Activated T-cell treated with anti-CD3 and anti-CD28 coated beads for 4 hours (primary cell): ENCODE data around the gene NEBL.
"Not testable (repeated sequence)": the region's sequence is repeated elsewhere in the genome, so short reads cannot be mapped to it uniquely, and the experiment has no call there.

Experiments
- DNase-seq: peaks from one replicate; pipeline ENCODE4 v3.0.0-alpha.2; 2020

The NEBL gene

GRCh38 chr10:20897146-20897825 is at the start of gene NEBL:
NEBL (minus strand) TSS chr10:20897311; CDS start chr10:20897205, 106 bp downstream.
- no peak for DNase-seq

- DNase-seq = no peak
Measured at GRCh38 chr10:20945546-20946332, 48.6 kb upstream of the NEBL start.

GRCh38 chr10:20944789-20945502 is 47.8 kb upstream of the NEBL start:
- no peak for DNase-seq

- not testable (repeated sequence) for DNase-seq
Measured at GRCh38 chr10:20939414-20939813, 42.3 kb upstream of the NEBL start.

- DNase-seq = no peak
Measured at GRCh38 chr10:20936396-20936795, 39.3 kb upstream of the NEBL start.

- no peak for DNase-seq
Measured at GRCh38 chr10:20935931-20936330, 38.8 kb upstream of the NEBL start.

- DNase-seq = no peak
Measured at GRCh38 chr10:20935301-20935700, 38.2 kb upstream of the NEBL start.

- DNase-seq = no peak
Measured at GRCh38 chr10:20933705-20934104, 36.6 kb upstream of the NEBL start.

- DNase-seq = no peak
Measured at GRCh38 chr10:20932606-20933126, 35.6 kb upstream of the NEBL start.

GRCh38 chr10:20931156-20931795 is 34.2 kb upstream of the NEBL start:
- DNase-seq = no peak

- DNase-seq = no peak
Measured at GRCh38 chr10:20927456-20927855, 30.3 kb upstream of the NEBL start.

GRCh38 chr10:20922451-20922850 is 25.3 kb upstream of the NEBL start:
- no peak for DNase-seq

GRCh38 chr10:20922033-20922432 is 24.9 kb upstream of the NEBL start:
- DNase-seq = no peak

GRCh38 chr10:20920061-20920460 is 22.9 kb upstream of the NEBL start:
- no peak for DNase-seq

- DNase-seq = no peak
Measured at GRCh38 chr10:20919481-20919880, 22.4 kb upstream of the NEBL start.

GRCh38 chr10:20916976-20917375 is 19.9 kb upstream of the NEBL start:
- DNase-seq = no peak

GRCh38 chr10:20912969-20913368 is 15.9 kb upstream of the NEBL start:
- DNase-seq = no peak

GRCh38 chr10:20911626-20912025 is 14.5 kb upstream of the NEBL start:
- no peak for DNase-seq

- DNase-seq = no peak
Measured at GRCh38 chr10:20909801-20910200, 12.7 kb upstream of the NEBL start.

- no peak for DNase-seq
Measured at GRCh38 chr10:20908391-20908790, 11.3 kb upstream of the NEBL start.

GRCh38 chr10:20903635-20904390 is 6.7 kb upstream of the NEBL start:
- DNase-seq = no peak

- no peak for DNase-seq
Measured at GRCh38 chr10:20901110-20901509, 4.0 kb upstream of the NEBL start.
